ENCODE data around the gene GALNT9.

Gene GALNT9

DNA sequence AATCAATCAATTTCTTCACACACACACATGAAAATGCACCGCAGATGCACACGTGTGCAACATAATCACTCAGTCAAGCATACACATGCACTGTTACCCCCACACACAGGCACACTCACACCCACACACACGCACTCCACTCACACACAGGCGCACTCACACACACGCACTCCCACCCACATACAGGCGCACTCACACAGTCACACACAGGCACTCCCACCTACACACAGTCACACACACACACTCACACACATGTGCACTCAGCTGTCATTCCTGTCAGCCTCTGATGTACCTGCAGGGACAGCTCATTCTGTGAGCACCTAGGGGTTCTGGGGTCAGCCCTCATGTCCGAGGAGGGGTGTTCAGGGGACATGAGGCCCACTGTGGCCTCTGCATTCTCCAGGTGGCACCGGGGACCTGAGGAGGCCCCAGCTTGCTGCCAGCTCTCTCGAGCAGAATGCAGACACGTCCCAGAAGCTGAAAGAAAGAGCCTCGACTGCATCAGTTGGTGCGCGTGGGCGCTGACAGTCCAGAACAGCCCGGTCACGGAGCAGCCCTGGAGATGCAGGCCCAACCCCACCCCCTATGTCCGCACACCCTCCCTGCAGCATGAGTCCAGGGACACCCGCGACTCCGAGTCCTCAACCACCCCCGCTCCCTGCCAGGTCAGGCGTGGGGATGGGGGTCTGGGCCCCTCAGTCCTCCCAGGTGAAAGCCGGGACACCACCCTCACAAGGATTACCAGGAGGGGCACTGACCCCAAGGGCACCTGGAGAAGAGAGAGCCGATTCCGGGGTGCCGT, 115.8 kb downstream of the GALNT9 start:
- DNase-seq (ENCODE audit: low read depth): no peak

DNA sequence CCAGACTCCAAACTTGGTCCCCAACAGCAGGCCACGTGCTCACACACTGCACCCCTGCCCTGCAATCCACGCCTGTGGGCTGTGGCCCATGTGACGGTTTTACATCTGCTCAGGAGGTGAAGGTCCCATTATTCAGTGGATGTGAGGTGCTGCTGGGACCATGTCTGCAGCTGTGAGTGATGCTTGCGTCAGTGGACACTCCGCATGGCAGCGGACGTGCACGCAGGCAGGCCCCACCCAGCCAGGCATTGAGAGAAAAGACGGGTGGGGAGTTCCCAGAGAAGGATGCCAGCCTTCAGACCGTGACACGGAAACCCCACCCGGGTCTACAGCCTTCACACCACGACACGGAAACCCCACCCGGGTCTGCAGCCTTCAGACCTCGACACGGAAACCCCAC, 117.6 kb downstream of the GALNT9 start:
- no peak for DNase-seq (ENCODE audit: low read depth)

DNA sequence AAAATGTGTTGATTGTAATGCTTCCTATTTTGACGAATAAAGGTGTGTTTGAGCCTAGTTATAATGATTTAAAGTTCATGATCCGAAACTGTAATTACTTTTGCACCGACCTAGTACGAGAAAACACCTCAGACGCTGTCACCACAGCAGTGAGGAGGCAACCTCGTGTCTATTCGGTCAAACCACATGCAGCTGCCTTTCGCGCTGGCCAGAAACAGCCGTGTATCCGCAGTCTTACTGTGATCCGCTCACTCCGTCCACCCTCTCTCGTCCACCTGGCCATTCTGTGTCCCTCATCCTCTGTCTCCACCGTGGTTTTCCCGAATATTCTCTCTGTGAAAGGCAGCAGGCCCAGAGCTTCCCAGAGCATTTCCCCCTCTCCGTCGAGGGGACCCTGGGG, 118.1 kb downstream of the GALNT9 start:
- no peak for DNase-seq (ENCODE audit: low read depth)

DNA sequence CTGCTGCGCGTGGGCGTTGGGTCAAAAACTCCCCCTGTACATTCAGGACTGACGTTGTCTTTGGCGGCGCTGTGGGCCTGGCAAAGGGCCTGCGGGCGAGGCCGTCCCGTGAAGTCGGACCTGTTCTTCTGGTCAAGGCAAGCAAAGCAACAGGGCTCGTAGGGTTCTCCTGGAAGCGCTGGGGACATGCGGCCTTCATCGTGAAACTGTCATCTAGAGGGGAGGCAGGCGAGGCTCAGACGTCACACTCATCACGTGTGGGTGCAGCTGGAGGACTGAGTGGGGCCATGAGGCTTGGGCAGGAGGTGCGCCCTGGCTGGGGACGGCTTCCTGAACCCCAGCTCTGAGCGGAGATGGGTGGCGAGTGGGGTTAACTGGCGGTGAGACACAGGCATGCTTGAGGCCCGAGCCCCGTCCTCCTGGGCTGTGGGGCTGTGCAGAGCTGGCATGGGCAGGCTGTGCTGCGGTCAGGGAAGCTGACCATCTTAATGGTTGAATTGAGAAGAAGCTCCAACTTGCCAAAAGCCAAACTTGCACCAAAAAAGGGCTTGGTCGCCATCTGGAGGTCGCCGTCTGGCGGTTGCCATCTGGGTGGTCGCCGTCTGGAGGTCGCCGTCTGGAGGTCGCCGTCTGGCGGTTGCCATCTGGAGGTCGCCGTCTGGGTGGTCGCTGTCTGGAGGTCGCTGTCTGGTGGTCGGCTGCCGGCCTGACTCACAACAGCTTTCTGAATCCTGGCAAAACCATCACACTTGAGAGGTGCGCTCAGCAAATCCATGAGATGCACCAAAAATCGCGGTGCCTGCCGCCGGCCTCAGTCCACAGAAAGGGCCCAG, 119.0 kb downstream of the GALNT9 start:
- no peak for DNase-seq (ENCODE audit: low read depth)

DNA sequence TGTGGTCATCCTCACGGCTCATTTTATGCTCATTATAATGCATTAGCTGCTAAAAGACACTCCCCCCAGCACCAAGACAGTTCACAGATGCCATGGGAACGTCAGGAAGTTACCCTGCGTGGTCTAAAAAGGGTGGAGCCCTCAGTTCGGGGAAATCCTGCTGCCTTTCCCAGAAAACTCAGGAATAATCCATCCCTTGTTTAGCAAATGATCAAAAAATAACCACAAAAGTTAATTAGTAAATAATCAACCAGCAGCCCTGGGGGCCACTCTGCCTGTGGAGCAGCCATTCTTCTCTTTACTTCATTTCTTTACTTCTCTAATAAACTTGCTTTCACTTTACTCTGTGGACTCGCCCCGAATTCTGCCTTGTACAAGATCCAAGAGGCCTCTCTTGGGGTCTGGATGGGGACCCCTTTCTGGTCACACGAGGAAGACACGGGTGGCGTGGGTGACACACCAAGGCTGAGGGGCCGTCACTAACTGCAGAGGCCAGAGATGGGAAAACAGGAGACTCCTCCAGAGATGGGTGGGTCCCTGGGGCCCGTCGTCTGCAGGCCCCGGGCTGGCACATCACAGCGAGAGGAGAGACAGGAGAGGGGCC, 119.7 kb downstream of the GALNT9 start:
- no peak for DNase-seq (ENCODE audit: low read depth)

DNA sequence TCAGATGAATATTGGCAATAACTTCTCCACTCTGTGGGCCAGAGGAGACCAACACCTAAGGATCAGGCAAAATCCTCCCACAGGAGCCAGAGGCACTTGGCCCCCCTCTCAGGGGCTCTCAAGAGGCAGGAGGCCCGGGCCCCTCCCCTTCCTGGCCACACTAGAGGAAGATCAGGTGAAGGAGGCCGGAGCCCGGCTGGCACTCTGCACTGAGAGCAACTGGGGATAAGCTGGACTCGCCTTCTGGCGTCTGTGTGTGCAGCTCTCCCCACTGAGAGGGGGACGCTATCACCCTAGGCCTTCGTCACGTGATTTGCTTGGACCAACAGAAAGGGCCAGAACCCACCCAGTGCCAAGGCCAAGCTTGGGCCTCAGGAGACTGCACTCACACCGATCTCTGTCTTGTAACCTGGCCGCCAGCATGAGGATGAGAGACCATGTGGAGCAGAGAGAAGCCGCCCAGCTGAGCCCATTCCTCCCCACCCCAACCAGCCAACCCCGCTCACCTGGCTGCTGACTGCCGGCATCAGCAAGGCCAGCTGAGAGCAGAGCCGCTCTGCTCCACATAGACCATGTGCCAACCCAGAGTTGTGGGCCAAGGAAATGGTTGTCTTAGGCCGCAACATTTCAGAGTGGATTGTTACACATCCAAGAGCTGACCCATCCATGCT, 121.1 kb downstream of the GALNT9 start:
- no peak for DNase-seq (ENCODE audit: low read depth)

DNA sequence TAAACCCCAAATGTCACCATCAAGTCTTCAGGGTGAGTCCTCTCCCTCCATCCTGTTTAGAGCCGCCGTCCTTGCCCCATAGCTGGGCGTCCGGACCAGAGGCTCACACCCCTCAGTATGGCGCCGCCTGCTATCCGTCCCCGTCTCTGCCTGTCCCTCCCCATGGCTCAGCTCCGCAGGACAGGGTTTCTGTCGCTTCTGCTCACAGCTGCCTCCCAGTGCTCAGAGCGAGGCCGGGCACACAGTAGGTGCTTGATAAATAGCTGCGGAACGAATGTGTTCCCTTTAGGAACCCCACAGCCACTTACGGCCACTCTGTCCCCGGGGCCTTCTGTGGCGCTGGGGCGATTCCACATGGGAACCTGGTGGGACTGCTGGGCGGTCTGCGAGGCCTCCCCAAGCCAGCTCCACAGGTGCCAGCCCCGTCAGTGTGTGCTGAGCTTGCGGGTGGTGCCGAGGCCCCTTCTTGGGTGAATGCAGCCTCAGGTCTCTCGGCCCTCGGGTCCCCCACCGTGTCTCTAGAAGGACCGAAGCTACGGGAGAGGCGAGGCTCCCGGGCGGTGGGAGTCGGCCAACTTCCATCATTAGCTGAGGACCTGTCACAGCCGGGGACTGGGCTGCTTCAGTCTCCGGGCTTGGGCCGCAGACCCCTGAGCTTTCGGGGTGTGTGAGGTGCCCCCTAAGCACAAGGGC, 122.2 kb downstream of the GALNT9 start:
- no peak for DNase-seq (ENCODE audit: low read depth)

DNA sequence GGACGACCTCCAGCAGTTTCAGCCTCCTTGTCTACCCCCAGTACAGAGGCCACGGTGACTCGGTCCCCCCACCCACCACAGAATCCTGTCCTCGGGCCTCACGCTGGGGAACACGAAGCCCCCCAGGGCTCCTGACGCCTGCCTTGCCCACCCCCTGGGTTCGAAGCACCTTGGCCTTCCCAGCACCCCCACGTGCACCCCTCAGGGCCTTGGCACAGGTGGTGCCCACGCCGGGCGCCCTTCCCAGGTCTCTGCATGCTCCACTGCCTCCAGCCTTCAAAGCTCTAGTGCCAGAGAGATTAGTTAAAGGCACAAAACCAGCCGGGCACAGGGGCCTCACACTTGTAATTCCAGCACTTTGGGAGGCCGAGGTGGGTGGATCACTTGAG, 123.3 kb downstream of the GALNT9 start:
- DNase-seq (ENCODE audit: low read depth): no peak

DNA sequence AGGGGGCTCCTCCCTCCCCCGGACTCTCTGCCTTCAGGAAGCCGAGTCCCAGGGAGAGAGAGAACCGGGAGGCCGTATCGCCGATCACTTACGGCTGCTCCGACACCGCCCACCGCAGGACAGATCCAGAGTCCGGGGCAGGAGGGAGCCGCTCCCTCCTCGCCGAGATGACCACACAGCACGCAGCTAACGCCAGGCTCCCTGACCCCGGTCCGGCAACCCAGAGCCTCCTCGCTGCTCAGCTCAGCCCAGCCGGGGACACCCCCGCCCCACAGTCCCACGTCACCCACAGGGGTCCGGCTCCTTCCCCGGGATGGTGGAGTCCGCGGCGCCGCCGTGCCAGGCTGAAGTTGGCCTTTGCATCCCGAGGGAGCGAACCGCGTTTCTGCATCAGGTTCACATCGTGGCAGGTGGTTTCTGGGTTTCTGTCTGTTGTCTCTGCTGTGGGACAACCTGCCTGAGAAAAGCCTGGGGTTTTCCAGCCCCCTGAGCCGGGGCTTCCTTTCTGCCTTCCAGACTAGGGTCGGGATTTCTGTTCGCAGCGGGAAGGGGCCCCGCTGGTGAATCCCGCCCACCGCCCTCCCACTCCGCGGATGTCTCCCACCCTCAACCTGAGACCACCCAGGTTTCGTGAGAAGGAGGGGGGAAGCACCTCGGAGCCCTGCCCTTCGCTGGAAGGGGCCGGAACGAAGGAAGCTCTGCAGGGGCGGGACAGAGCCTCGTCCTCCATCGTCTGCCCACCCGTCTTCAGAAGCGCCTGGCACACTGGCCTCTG, 123.9 kb downstream of the GALNT9 start:
- DNase-seq (ENCODE audit: low read depth): no peak

DNA sequence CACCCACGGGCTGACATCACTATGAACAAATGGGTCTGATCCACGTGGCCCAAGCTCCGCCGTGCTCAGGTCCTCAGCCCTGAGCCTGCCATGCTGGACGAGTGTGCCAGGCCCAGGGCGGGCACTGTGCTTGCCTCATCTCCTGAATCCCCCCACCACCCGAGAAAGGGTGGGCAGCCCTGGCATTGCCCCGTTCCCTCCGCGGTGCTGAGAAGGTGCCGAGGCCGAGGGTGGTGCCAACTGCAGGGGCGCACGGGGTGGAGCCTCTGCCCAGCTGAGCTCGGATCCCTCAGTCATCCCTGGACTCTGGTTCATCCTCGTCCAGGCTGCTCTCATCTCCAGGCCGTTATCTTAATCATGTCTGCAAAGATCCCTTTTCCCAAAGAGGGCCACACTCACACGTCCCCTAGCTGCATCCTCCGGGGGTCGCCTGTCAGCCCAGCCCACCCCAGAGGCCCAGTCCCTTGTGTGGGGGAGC, 124.6 kb downstream of the GALNT9 start:
- no peak for DNase-seq (ENCODE audit: low read depth)

DNA sequence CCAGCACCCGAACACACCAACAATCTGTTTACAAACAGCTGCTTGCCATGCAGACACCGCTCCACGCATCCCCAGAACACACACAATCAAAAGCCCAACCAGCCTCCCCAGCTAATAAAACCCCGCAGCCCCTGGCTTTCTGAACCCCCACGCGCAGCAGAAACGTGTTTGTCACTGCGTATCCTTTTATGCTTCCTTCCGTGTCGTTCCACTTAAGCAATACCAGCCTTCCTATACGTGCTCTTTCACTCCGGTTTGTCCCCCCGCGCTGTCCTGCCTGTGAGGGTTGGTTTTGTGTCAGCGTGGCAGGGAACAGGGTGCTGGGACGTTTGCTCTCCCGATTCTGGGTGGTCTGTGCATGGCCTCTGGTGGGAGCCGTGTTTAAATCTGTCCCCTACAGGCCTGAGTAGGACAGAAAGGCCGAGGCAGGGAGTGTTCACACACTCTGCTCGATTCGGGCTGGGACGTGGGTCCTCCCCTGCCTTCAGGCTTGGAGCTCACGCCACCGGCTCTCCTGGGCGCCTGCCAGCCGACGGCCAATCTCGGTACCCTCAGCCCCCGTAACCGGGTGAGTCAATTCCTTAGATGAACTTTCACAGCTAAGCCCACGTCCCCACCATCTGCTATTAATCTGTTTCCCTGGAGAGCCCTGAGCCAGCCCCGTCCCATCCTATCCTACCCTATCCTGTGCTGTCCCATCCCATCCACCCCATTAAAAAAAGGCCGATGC, 125.2 kb downstream of the GALNT9 start:
- no peak for DNase-seq (ENCODE audit: low read depth)

DNA sequence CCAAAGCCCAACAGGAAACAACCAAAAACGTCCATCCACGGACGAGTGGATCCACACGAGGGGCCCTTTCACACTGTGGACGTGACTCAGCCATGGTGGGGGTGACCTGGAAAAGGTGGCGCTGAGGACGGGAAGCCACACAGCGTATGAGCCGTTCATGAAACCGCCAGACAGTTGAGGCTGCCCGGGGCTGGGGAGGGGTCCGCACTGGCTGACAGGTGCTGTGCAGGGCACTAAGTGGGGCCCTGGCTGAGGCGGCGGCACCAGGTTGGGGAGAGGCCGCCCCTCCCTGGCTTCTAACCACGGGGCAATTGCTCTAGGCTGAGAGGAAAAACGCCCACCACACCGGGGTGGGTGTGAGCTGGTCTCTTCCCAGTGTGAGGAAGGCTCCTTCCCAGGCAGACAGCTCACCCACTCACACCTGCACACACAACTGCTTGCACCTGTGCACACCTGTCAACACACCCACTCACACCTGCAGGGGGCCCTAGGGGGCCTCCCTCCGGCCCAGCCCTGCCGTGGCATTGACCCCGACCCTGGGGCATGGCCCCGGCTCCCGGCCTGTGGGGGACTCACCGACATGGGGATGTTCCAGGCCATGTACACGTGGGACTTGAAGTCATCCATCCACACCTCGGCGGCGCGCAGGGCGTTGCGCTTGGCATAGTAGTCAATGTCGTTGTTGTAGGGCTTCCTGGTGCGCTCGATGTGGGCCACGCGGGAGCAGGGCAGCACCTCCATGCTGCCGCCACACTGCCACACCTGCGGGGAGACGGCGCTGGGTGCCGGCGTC, 126.3 kb downstream of the GALNT9 start:
- DNase-seq (ENCODE audit: low read depth): no peak

DNA sequence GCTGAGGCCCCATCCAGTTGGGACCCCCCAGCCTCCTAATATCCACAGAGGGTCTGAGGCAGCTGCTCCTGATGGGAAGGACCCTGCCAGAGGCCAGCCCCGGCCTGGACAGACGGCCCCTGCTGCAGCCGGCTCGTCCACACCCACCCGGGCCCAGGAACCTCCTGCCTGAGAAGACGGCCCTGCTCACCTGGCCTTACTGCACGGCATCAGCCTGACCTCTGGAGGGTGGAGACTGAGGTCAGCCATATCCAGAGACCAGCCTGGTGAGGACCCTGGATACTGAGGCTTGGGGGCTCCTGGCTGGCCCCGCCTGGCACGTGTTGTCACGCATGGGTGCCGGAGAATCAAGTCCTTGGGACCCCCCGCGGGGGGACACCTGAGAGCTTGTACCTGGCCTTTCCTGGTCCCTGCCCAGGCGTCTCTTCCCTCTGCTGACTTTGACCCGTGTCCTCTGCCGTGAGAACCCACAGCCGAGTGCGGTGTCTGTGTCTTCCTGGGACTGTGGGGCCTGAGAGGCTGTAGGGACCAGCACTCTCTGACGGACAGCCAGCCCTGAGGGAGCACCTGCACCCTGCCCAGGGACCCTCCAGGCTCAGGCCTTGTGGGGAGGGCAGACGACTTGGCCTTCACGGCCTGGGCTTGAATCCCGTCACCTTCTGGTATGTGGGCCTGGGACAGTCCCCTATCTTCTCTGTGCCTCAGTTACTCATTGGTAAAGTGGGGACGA, 127.8 kb downstream of the GALNT9 start:
- DNase-seq (ENCODE audit: low read depth): no peak

DNA sequence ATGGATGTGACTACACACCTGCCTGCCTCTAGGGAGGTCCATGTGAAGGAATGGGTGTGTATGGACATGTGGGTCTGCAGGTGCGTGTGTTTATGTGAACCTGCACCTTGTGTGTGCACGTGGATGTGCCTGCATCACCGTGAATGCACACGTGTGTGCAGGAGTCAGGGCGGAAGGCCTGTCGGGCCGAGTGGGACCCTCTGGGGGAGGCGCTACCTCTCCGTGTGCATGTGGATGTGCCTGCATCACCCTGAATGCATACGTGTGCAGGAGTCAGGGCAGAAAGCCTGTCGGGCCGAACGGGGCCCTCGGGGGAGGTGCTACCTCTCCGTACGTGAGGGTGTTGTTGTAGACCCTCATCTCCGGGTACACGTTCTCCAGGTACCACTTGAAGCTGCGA, 128.6 kb downstream of the GALNT9 start:
- no peak for DNase-seq (ENCODE audit: low read depth)

DNA sequence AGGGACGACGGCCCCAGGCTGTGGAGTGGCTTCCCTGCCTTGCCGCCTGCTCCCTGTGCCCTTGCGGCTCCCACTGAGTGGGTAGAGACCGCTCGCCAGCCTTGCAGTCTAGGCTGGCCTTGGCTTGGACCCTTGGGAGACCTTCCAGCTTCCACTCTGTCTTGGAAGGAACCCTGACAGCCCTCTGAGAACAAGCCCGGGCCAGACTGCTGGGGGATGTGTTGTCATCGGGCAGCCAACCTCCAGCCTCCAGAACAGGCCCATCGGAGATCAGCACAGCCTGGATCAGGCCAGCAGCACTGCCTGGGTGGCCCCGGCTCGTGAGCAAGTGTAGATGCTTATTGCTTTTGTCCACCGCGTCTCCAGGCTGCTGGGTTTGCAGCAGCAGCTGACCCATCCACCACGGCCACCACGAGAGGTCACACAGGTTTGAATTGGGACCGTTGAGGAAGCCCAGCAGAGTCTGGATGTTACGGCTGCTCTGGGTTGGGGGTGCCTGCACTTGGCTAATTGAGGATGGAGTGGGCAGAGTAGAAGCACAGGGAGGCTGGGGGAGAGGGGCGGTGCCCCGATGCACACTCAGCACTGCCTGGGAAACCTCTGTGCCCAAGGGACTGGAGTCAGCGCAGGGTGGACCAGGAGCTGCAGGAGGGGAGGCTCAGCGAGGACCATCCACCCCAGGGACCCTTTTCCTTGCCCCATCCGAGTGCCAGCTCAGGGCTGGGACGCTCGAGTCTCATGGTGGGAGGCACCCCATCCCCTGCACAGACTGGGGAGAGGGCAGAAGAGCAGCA, 129.7 kb downstream of the GALNT9 start:
- no peak for DNase-seq (ENCODE audit: low read depth)

DNA sequence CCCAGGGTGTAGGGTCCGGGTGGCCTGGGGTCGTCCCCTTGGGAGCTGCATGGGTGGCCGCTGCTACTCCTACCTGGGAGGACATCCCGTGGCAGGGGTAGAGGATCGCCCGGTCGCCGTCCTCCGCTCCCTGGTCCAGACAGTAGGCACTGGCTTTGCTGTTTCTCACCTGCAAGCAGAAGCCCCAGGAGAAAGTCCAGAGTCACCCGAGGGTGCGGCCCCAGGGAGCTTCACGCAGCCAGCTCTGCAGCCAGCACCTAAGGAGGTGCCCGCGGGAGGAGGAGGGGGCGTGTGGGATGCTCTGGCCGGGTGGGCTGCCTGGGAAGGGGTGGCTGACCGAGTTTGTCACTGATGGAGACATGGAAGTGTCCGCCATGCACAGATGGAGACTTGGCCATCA, 130.3 kb downstream of the GALNT9 start:
- no peak for DNase-seq (ENCODE audit: low read depth)

DNA sequence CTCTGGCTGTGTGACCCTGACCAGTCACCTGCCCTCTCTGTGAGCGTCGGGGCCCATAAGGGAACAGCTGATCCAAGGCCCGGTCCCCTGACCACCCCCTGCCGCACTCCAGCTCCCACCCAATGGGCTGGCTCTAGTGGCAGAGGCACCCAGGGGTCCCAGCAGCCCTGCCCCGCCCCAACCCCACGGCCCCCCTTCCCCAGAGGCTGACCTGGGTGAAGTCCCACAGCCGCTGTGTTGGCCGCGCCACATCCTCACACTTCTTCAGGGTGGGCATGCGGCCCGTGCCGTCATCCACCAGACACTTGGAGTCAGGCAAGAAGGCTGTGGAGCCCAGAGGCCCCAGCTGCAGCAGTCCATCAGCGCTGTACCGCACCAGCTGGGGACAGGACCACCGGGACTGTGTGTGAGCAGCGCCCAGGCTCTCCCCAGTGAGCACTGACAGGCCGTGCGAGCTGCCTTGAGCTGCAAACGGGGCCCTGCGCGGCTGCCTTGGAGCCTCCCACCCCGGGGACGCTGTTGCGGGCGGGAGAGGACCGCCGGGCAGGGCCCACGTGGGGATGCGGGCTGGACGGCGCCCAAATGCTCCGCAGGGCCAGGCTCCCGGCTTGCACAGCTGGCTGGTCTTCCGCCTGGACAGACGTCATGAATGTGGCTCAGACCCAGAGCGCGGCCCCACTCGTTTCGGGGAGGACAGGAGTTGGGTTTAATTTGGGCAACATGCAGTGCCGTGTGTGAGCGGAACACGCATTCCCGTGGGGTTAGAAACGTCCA, 131.6 kb downstream of the GALNT9 start:
- no peak for DNase-seq (ENCODE audit: low read depth)
